Thymus (tissue), 11 donors: ENCODE results near the gene HIGD2B. TPM values are rescaled to one million over a fixed set of nuclear protein-coding genes. Genes with fewer than 3 reads are reported as not detected.
"Not testable (repeated sequence)": the region's sequence is repeated elsewhere in the genome, so short reads cannot be mapped to it uniquely, and the experiment has no call there.

Source experiments
- DNase-seq, 9 donors: peaks; one replicate each; pipeline ENCODE4 v3.0.0-alpha.2; 2013; ENCODE audit warnings: low spot score in 9 of 9, low read depth in 6 of 9, missing footprints in 1 of 9
- H3K27ac ChIP-seq, 2 donors: one replicate each; pipeline ENCODE4 v1.5.1; 2013; ENCODE audit warnings: control low read depth in 1 of 2, low read depth in 1 of 2, low read length in 1 of 2, mild to moderate bottlenecking in 1 of 2, moderate library complexity in 1 of 2
- H3K27me3 ChIP-seq, 2 donors: one replicate each; pipeline ENCODE4 v1.5.1; 2013; ENCODE audit warnings: low read length in 1 of 2; ENCODE audit not compliant: control insufficient read depth in 2 of 2, insufficient read depth in 1 of 2
- H3K36me3 ChIP-seq, 2 donors: one replicate each; pipeline ENCODE4 v1.5.1; 2013; ENCODE audit warnings: low read length in 1 of 2, mild to moderate bottlenecking in 1 of 2, moderate library complexity in 1 of 2; ENCODE audit not compliant: control insufficient read depth in 2 of 2, insufficient read depth in 2 of 2
- H3K4me1 ChIP-seq, 2 donors: one replicate each; pipeline ENCODE4 v1.5.1; 2013; ENCODE audit warnings: low read length in 2 of 2; ENCODE audit not compliant: control insufficient read depth in 2 of 2, insufficient read depth in 2 of 2
- H3K4me3 ChIP-seq, 2 donors: one replicate each; pipeline ENCODE4 v1.5.1; 2013; ENCODE audit warnings: low read length in 2 of 2, control low read depth in 1 of 2, mild to moderate bottlenecking in 1 of 2
- H3K9me3 ChIP-seq, 2 donors: one replicate each; pipeline ENCODE4 v1.5.1; 2013; ENCODE audit warnings: low read length in 1 of 2, mild to moderate bottlenecking in 1 of 2; ENCODE audit not compliant: control insufficient read depth in 2 of 2, insufficient read depth in 1 of 2
- WGBS: extraction: QIAGEN DNeasy Blood & Tissue Kit; methylation state at CpG from one replicate; pipeline ENCODE4 v1.1.7; 2013; 5-methylcytosine and 5-hydroxymethylcytosine counted together
- polyA plus RNA-seq: library from polyadenylated mRNA; stranded (reverse); fragments of 200-250 nt; gene quantifications from one replicate; pipeline ENCODE4 v1.2.3, GENCODE V29; 2013
- total RNA-seq: library from RNA; stranded (reverse); fragments of 120-200 nt; gene quantifications from one replicate; pipeline ENCODE4 v1.2.4, GENCODE V29; 2013
- donor health status: healthy.

The HIGD2B gene
- total and polyA plus RNA-seq, 2 donors: 0.02 to 0.09 TPM

DNA sequence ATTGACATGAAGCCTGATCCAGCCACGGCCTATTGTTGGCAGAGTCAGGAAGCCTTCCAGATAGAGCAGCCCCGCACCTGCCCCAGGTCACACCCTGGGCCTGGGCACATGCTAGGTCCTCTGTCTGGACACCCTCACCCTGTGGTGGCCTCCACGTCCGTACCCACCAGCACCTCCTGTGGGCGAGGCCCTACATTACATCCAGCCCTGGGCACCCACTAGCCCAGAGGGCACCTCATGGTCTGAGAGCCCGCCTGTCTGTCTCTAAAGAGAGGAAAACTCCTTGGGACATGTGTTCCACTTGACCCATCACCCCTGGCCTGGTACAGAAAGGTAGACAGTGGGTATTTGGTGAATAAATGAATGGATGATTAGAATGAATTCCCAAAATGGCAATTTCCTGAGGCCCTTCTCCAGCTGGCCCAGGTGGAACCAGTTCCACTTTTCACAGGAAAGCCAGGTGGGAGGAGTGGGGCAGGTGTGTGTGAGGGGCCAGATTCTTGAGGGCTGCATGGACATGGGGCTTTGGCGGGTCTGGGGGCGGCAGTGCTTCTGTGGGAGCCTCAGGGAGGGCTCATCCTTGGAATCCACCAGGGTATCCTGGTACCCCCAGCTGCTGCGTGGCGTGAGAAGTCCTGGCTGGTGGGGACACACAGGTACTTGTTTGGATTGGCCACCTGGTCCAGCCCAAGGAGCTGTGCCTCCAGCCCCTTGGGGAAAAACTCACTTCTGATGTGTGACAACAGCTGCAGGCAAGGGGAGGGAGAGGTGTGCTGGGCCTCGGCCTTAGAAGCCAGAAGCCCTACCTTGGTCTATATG lies 57.5 kb downstream of the HIGD2B start:
- DNase-seq, H3K36me3 ChIP-seq: not testable (repeated sequence)
- 97% methylated on average over 11 of the region's 11 CpGs for WGBS

DNA sequence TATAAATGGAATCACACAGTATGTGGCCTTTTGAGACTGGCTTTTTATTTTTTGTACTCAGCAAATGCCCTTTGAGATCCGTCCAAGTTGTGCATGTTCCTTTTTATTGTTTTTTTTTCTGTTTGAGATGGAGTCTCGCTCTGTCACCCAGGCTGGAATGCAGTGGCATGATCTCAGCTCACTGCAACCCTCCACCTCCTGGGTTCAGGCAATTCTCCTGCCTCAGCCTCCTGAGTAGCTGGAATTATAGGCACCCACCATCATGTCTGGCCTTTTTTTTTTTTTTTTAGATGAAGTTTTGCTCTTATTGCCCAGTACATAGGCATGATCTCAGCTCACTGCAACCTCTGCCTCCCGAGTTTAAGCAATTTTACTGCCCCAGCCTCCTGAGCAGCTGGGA lies 59.8 kb downstream of the HIGD2B start:
- WGBS: 97% methylated on average over 3 of the region's 3 CpGs

More for the DNA sequence above, 57.5 kb downstream of the HIGD2B start:
- not testable (repeated sequence) for H3K9me3 ChIP-seq, H3K27ac ChIP-seq, H3K4me3 ChIP-seq, H3K27me3 ChIP-seq, H3K4me1 ChIP-seq

More for the DNA sequence above, 59.8 kb downstream of the HIGD2B start:
- not testable (repeated sequence) for DNase-seq, H3K4me1 ChIP-seq, H3K36me3 ChIP-seq, H3K27me3 ChIP-seq, H3K4me3 ChIP-seq, H3K27ac ChIP-seq, H3K9me3 ChIP-seq

Other genes starting within 250 kb of the HIGD2B start
- 41.9 TPM for gene ARIH1, start 211.9 kb downstream of the HIGD2B start, total RNA-seq
- gene ARIH1, start 211.9 kb downstream of the HIGD2B start, polyA plus RNA-seq: 32.0 TPM
- not detected for gene GOLGA6B, start 31.5 kb downstream of the HIGD2B start, total RNA-seq
- not detected for gene GOLGA6B, start 31.5 kb downstream of the HIGD2B start, polyA plus RNA-seq
- 15.7 TPM for gene BBS4, start within 50 bp of the HIGD2B start, total RNA-seq
- 20.7 TPM for gene BBS4, start within 50 bp of the HIGD2B start, polyA plus RNA-seq
- gene ADPGK, start 97.6 kb upstream of the HIGD2B start, total RNA-seq: 63.9 TPM
- 100 TPM for gene ADPGK, start 97.6 kb upstream of the HIGD2B start, polyA plus RNA-seq